Pons (tissue), 1 donor: ENCODE results near the gene TBCE.
"Not testable (repeated sequence)": the region's sequence is repeated elsewhere in the genome, so short reads cannot be mapped to it uniquely, and the experiment has no call there.

Source experiments
- DNase-seq: peaks from one replicate; pipeline ENCODE4 v3.0.0-alpha.2; 2016; ENCODE audit warnings: low spot score

Gene TBCE

GRCh38 chr1:235357485-235358373, 9.5 kb upstream of the TBCE start:
- DNase-seq, result no peak

- no peak for DNase-seq
Measured at GRCh38 chr1:235358899-235359298, 8.3 kb upstream of the TBCE start.

GRCh38 chr1:235364189-235364588, 3.0 kb upstream of the TBCE start:
- not testable (repeated sequence) for DNase-seq

GRCh38 chr1:235366286-235366685, 941 bp upstream of the TBCE start:
- no peak for DNase-seq

GRCh38 chr1:235368428-235368827, 1.2 kb downstream of the TBCE start:
- no peak for DNase-seq

GRCh38 chr1:235369802-235370201, 2.6 kb downstream of the TBCE start:
- DNase-seq, result no peak

- no peak for DNase-seq
Measured at GRCh38 chr1:235375919-235376605, 8.8 kb downstream of the TBCE start.

GRCh38 chr1:235378134-235378735, 11.0 kb downstream of the TBCE start:
- DNase-seq, result not testable (repeated sequence)

- not testable (repeated sequence) for DNase-seq
Measured at GRCh38 chr1:235381955-235382739, 14.9 kb downstream of the TBCE start.

- not testable (repeated sequence) for DNase-seq
Measured at GRCh38 chr1:235385633-235386032, 18.4 kb downstream of the TBCE start.

GRCh38 chr1:235391874-235392273, 24.6 kb downstream of the TBCE start:
- no peak for DNase-seq

- DNase-seq, result no peak
Measured at GRCh38 chr1:235397733-235398132, 30.5 kb downstream of the TBCE start.

GRCh38 chr1:235399661-235400060, 32.4 kb downstream of the TBCE start:
- DNase-seq, result no peak

- no peak for DNase-seq
Measured at GRCh38 chr1:235401251-235401650, 34.0 kb downstream of the TBCE start.

- no peak for DNase-seq
Measured at GRCh38 chr1:235402457-235403200, 35.4 kb downstream of the TBCE start.

GRCh38 chr1:235403593-235403992, 36.4 kb downstream of the TBCE start:
- no peak for DNase-seq

- DNase-seq, result no peak
Measured at GRCh38 chr1:235404190-235404589, 37.0 kb downstream of the TBCE start.

- DNase-seq, result no peak
Measured at GRCh38 chr1:235407419-235407818, 40.2 kb downstream of the TBCE start.

- no peak for DNase-seq
Measured at GRCh38 chr1:235408503-235408960, 41.3 kb downstream of the TBCE start.

- no peak for DNase-seq
Measured at GRCh38 chr1:235409042-235409820, 42.0 kb downstream of the TBCE start.
